Caki2 (cell line): Measurements from ENCODE around the gene CMSS1. TPM values are rescaled to one million over a fixed set of nuclear protein-coding genes. Genes with fewer than 3 reads are reported as not detected.

ENCODE experiments used
- DNase-seq: peaks from one replicate; pipeline ENCODE4 v3.0.0-alpha.2; 2015; ENCODE audit warnings: low read depth
- in situ Hi-C: cut with HindIII; loops from 2 replicates; pipeline ENCODE4 v1.10.0; 2016; ENCODE audit warnings: low sequenced_read_pairs, low pct_unique_long_range_greater_than_20kb, mixed read lengths
- total RNA-seq: library from RNA; depleted of rRNA; stranded (reverse); fragments of >200 nt; shearing (Covaris generic); gene quantifications from 2 replicates; pipeline ENCODE4 v1.2.3, GENCODE V29; 2014; ENCODE audit warnings: low replicate concordance

Gene CMSS1
- total RNA-seq, 1 experiment from 2014 or later: 36.5 TPM

DNA sequence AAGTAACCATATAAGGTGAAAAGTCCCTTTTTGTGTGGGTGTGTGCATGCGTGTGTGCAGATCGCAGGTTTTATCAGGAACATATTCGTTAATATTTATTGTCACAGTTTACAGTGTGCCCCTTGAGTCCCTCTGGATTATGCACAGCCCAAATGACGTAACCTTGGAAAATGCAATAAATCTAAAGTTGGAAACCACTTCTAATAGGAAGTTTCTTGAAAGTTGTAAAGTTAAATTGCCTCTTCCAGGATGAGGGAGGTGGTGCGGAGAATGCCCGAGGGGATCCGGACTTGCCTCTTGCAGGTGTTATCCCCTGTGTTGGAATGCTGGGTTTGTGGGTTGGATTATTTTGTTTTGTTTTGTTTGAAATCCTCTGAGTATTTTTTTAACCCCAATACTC lies 143.3 kb downstream of the CMSS1 start:
- no peak for DNase-seq
- in situ Hi-C loops: no loop called here

GRCh38 chr3:99961756-99962515 lies 144.3 kb downstream of the CMSS1 start:
- no peak for DNase-seq
- in situ Hi-C loops: no loop called here

GRCh38 chr3:99962703-99963102 lies 145.0 kb downstream of the CMSS1 start:
- no peak for DNase-seq
- in situ Hi-C loops: no loop called here

DNA sequence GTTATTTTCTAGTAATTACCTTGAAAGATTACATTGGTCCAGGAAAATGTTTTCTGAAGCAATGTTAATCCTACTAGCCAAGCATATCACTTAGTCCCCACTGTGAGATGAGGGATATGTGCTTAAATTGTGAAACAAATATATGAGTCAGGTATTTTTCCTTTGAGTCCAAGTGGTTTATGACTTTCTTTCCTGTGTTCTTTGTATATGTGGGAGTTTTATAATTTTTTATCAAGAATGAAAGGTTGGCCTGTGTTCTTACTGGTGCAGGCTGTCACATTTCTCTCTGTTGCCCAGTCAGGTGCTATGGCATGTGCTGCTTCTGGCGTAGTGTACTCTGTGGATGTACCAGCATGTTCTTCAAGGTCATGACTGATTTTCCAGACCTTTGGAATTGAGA lies 147.4 kb downstream of the CMSS1 start:
- no peak for DNase-seq
- in situ Hi-C loops: no loop called here

GRCh38 chr3:99965681-99966408 lies 148.2 kb downstream of the CMSS1 start:
- no peak for DNase-seq
- in situ Hi-C loops: no loop called here

DNA sequence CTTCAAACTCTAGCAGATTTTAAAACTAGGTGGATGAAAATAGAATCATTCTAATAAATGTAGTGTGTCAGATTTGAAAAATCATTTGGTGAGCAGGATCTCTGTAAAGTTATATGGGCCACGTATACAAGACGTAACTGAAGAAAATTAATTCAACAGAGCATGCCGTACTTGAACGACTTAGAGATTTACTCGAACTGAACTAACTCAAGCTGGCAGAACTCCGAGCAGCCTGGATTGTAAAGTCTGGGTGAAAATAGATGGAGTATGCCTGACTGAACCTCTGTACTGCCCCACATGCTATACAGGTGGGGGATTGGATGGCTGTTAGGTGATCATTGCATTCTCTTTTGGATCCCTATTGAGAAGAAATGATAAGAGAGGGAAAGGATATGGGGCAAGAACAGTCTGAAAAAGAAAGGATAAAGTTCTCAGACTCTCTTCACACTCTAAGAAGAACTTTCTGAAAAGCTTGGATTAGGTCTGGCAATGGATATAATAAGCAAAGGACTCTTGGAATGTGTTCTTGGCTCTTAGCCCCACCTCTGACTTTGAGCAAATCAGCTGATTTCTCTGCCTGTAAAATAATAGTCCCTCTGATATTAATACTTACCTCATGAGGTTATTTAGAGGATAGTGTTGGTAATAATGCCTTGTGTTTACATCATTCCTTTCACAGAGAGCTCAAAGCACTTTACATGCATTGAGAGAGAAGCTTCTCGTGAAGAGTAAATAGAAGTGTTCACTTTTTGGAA lies 149.2 kb downstream of the CMSS1 start:
- DNase-seq: no peak
- in situ Hi-C loops: no loop called here

DNA sequence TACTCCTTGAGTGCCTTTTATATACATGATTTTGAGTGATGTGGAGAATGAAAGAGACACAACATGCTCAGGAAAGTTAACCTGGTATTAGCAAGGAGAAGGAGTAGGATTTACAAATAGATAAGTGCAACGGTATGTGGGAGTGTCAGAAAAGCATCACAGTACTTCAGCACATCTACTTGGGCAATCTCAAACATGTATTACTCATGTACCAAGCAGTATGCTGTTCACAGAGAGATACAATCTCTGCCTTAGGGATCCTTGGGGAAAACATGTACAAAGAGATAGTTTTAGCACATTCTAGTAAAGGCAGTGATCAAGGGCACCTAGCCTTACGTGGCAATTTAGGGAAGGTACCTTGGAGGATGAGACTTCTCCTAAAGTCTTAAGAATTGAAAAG lies 150.1 kb downstream of the CMSS1 start:
- in situ Hi-C loops: no loop called here

GRCh38 chr3:99969136-99969535 lies 151.5 kb downstream of the CMSS1 start:
- in situ Hi-C loops: no loop called here
- no peak for DNase-seq

More for the DNA sequence above, 150.1 kb downstream of the CMSS1 start:
- DNase-seq: no peak

- in situ Hi-C loops: no loop called here
These were observed 152.5 kb downstream of the CMSS1 start for GRCh38 chr3:99970198-99970597.

GRCh38 chr3:99971761-99972160 lies 154.1 kb downstream of the CMSS1 start:
- no peak for DNase-seq
- in situ Hi-C loops: no loop called here

More at GRCh38 chr3:99970198-99970597, 152.5 kb downstream of the CMSS1 start:
- DNase-seq: no peak

DNA sequence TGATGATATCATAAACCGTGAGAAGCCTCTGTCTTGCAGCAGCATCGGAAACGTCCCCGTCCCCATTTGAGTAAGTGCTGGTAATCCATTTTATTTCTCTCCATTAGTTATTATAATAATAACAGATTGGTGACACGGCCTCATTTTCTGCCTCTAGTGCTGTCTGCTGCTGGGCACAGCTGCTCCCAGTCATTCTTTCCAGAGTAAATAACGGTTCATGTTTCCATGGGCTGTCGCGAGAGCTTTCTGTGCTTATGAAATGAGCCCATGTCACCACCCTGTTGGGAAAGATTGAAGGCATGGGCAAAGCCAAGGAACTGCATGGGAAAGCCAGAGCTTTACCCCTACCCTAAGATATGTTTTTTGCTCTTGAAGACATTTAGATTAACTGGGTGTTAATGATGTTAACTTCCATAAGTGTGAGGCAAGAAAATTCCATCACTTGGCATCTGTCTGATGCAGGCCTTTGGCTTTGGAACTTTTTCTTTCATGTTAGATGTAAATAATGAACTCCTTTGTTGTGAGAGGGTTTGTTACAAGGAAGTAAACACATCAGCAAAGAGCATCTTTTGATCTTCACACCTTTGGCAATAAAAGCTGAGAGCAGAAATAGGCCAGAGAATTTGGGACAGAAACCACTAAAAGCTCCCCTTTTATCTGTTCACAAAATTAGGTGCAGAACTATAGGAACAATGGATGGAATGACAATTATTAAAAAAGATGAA lies 154.9 kb downstream of the CMSS1 start:
- no peak for DNase-seq
- in situ Hi-C loops: no loop called here

GRCh38 chr3:99974989-99975388 lies 157.3 kb downstream of the CMSS1 start:
- in situ Hi-C loops: no loop called here

GRCh38 chr3:99976584-99976983 lies 158.9 kb downstream of the CMSS1 start:
- no peak for DNase-seq
- in situ Hi-C loops: no loop called here

More at GRCh38 chr3:99974989-99975388, 157.3 kb downstream of the CMSS1 start:
- DNase-seq: no peak

DNA sequence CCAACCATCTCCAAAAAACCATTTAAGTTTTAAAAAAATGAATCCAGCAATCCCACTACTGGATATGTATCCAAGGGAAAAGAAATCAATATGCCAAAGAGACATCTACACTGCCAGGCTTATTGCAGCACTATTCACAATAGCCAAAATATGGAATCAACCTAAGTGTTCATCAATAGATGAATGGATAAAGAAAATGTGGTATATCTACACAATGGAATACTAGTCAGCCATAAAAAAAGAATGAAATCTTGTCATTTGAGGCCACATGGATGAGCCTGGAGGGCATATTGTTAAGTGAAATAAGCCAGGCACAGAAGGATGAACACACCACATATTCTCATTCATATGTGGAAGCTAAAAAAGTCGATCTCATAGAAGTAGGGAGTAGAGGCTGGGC lies 160.6 kb downstream of the CMSS1 start:
- in situ Hi-C loops: no loop called here
- DNase-seq: no peak

GRCh38 chr3:99980606-99981005 lies 162.9 kb downstream of the CMSS1 start:
- in situ Hi-C loops: no loop called here
- no peak for DNase-seq

- no peak for DNase-seq
- in situ Hi-C loops: no loop called here
These were observed 163.5 kb downstream of the CMSS1 start for GRCh38 chr3:99981138-99981537.

- DNase-seq: no peak
- in situ Hi-C loops: no loop called here
These were observed 165.0 kb downstream of the CMSS1 start for GRCh38 chr3:99982650-99983049.

DNA sequence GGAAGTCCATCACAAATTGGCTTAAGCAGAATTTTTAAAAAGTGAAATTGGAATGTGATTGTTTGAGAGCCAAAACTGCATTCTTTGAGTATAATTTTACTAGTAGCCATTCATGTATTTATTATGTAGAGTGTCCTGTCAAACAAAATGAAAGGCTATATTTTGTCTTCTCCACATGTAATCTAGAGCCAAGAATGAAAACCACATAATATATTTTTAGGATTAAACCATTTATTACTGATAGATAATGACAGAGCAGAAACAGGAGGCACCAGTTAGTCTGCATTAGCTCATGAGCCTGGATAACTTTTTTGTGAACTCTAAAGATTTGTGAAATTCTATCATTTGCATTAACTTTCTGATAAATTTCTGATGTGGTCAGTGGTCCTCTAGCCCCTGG lies 166.5 kb downstream of the CMSS1 start:
- in situ Hi-C loops: no loop called here
- no peak for DNase-seq
